Measurements from ENCODE around the gene ARAP3.

The ARAP3 gene

GRCh38 chr5:141672841-141673813, 8.9 kb downstream of the ARAP3 start:
- in situ Hi-C loops (cut with HindIII; ENCODE audit: low sequenced_read_pairs): no loop called here

GRCh38 chr5:141672071-141672840, 9.8 kb downstream of the ARAP3 start:
- in situ Hi-C loops (cut with HindIII; ENCODE audit: low sequenced_read_pairs): no loop called here

DNA sequence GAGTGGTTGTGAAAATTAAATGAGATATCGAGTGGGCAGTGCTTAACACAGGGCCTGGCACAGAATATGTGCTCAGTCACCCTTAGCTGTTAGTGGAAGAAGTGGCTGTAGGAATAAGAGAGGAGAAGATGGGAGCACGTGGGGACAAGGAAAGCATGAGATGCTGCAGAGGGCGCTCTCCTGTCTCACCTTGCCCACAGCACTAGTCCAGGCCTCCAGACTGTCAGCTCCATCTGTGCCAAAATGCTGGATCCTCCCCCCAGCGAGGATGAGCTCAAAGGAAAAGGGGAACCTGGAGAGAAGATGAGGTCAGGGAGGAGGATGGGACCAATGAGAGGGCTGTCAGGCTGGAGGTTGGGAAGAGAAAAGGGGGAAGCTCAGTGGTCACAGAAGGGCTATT, 12.5 kb downstream of the ARAP3 start:
- in situ Hi-C loops (cut with HindIII; ENCODE audit: low sequenced_read_pairs): no loop called here

DNA sequence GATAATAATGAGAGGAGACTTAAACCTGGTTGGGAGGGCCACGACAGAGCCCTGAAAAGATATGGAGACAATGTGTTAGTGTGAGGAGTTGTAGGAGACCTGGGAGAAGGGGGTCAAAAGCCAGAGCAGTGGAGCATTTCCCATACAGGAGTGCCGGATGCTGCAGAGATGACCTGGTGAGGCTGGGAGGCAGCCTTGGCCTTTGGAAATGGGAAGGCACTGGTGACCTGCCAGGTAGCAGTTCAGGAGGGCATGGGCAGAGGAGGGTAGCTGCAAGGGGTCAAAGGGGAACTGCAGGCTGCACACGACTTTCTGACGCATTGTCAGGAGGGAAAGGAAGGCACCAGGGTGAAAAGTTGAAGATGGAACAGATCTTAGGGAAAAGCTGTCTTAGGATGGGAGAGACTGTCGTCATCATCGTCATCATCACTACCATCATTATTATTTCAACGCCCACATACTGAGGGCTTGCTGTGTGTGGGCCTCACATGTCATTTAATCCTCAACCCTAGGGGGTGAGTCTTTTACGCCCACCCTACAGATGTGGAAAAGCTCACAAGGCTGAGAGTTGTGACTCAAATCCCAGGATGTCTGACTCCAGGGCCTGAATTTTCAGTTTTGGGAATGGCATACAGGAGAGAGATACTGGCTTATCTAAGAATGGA, 13.3 kb downstream of the ARAP3 start:
- in situ Hi-C loops (cut with HindIII; ENCODE audit: low sequenced_read_pairs): no loop called here

GRCh38 chr5:141665995-141666940, 15.8 kb downstream of the ARAP3 start:
- in situ Hi-C loops (cut with HindIII; ENCODE audit: low sequenced_read_pairs): no loop called here

DNA sequence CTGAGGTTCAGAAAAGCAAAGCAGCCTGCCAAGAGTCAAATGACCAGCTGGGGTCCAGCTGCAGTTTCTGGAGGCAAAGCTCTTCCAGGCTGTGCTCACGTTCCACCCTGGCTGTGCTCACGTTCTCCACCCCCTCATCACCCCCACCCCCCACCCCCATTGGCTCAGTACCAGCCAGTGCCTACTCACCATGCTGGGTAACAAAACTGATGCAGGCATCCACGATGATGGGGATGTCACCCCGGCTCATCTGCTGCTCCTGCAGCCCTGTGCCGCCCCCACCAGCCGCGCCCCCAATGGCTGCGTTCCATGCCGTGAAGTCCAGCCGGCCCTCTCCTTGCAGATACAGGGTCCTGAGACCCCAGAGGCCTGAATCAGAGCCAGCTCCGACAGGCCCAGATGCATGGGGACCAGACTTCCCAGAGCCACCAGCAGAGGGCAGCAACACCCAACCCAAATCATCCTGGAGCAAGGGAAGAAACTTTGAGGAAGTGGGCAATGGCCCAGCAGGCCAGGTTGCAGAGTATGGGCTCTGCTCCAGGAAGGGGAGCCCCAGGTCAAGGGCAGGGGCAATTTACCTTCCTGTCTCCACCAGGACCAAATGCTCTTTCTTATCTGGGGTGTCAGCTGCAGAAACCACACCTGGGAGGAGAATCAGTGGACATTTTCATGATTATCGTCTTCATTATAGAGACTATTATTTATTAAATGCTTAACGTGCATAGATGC, 17.1 kb downstream of the ARAP3 start:
- in situ Hi-C loops (cut with HindIII; ENCODE audit: low sequenced_read_pairs): no loop called here

- in situ Hi-C loops (cut with HindIII; ENCODE audit: low sequenced_read_pairs): no loop called here
Measured at GRCh38 chr5:141663506-141663905, 18.5 kb downstream of the ARAP3 start.

- in situ Hi-C loops (cut with HindIII; ENCODE audit: low sequenced_read_pairs): no loop called here
Measured at GRCh38 chr5:141662028-141662427, 20.0 kb downstream of the ARAP3 start.

DNA sequence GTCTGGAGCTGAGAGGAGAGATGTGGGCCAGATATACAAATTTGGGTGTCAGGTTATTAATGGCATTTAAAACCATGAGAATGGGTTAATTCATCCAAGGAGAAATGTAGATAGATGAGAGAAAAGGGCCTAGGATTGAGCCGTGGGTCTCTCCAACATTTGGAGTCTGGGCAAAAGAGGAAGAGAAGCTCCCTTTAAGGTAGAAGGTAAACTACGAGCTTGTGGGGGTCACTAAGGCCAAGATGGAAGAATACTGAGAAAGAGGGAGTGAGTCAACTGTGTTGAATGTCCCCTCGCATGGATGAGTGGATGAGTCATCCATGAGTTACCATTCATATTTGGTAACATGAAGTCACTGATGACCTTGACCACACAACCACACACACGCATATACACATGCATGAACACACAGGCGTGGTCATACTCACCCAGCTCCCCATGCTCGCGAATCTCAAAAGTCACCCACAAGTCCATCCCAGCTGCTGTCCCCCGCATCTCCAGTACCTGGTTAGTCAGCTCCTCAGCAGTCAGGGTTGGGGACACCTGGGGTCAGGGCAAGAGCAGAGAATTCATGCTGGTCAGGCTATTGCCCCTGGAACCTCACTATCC, 24.0 kb downstream of the ARAP3 start:
- in situ Hi-C loops (cut with HindIII; ENCODE audit: low sequenced_read_pairs): no loop called here

GRCh38 chr5:141657404-141657803, 24.6 kb downstream of the ARAP3 start:
- in situ Hi-C loops (cut with HindIII; ENCODE audit: low sequenced_read_pairs): no loop called here

- in situ Hi-C loops (cut with HindIII; ENCODE audit: low sequenced_read_pairs): no loop called here
Measured at GRCh38 chr5:141656396-141656795, 25.6 kb downstream of the ARAP3 start.

GRCh38 chr5:141655020-141655419, 27.0 kb downstream of the ARAP3 start:
- in situ Hi-C loops (cut with HindIII; ENCODE audit: low sequenced_read_pairs): no loop called here

- in situ Hi-C loops (cut with HindIII; ENCODE audit: low sequenced_read_pairs): loop anchor here (5.0 kb wide), 1 partner anchor 37 kb away; the partner anchor contains the start of gene DIAPH1
Measured at GRCh38 chr5:141654298-141654697, 27.7 kb downstream of the ARAP3 start.

DNA sequence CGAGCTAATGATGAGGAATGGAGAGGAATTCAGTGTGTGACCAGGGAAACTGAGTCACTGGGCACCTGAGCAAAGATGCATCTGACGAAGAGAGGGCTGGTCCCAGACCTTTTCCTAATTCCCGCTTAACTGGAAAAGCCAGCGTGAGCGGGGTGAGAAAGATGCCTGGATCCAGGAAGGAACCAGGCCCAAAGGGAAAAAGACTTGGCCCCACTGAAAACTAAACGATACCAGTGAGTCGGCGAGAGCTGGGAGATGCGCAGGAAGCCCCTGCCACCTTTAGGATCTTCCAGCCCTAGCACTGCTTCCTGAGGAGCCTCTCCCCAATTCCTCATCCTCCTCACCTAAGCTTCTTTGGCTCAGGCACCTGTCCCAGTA, 30.3 kb downstream of the ARAP3 start:
- in situ Hi-C loops (cut with HindIII; ENCODE audit: low sequenced_read_pairs): loop anchor here (5.0 kb wide), 1 partner anchor 34 kb away; the partner anchor contains the start of gene DIAPH1

DNA sequence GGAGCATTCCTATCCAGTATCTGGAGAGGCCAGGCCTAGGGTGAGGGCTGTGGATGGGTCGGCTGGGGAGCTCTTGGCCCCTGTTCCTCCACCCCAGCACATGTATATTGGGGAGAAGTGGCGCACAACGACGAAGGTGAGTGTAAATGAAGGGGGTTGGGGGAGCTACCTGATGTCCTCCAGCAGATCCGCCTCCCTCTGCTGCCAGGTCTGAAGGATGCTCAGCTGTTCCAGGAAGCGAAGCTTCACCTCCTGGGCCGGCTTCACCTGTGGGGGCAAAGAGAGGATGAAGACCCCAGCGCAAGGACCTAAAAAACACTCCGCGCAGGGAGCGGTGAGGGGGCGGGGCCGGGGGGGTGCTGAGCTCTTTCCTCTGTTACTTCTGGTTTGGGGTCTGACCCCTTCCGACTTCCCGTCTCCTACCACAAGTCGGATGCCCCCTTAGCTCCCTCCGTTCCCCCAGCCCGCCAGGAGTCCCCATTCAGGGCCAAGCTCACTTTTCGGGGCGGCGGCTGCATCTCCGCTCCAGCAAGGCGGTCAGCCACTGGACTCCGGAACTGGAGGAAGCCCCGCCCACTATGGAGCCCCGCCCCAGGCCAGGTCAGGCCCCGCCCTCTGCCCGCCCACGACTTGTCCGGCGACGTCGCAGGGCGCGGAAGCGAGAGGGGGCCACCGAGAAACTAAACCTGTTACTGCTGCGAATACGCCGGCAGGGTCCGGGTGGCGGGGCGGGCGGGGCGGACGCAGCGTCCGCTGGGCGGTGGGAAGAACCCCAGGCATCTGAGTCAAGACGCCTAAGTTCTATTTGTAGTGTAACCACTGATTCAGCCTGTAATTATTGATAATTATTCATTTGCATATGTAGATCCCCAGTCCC, 30.9 kb downstream of the ARAP3 start, which contains the start of gene FCHSD1:
Gene FCHSD1, minus strand, starts transcription at position 568 of the 877 bp plus-strand sequence. Its CDS starts 50 bp downstream, at position 518.
- in situ Hi-C loops (cut with HindIII; ENCODE audit: low sequenced_read_pairs): loop anchor here (5.0 kb wide), 1 partner anchor 34 kb away; the partner anchor contains the start of gene DIAPH1

- in situ Hi-C loops (cut with HindIII; ENCODE audit: low sequenced_read_pairs): loop anchor here (5.0 kb wide), 1 partner anchor 33 kb away; the partner anchor contains the start of gene DIAPH1
Measured at GRCh38 chr5:141649972-141650371, 32.1 kb downstream of the ARAP3 start.

DNA sequence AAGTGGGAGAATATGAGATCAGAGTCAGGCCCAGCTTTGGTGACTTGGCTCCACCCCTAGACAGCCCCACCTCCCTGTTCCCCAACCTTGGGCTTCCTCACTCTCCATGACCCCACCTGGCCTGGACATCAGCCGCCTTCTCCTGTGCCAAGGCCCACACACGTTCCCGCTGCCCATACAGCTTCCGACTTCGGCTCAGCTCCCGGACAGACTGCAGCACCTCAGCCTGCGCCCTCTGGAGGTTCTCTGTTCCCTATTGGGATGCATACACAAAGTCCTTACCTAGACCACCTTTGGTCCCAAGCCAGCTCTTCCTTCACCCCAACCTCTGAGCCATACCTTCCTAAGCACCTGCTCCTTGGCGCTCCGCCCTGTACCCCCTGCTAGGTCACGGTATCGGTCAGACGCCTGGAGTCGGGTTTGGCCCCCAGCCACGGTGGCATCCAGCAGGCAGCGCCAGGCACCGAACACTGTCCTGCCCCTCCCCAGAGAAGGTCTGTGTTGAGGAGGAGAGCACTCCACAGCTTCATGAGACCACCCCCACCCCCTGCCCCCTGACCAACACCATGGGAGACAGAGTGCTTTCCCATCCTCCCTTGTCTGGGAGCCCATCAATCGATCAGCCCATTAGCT, 32.9 kb downstream of the ARAP3 start:
- in situ Hi-C loops (cut with HindIII; ENCODE audit: low sequenced_read_pairs): no loop called here
